GM12801 (cell line): ENCODE results near the gene IGSF5.

Experiments used
- TF ChIP-seq, protein P1 (sequence below): IDR thresholded peaks from one replicate; pipeline ENCODE4 v1.5.1; 2011; ENCODE audit warnings: control low read depth; ENCODE audit not compliant: insufficient read length; ENCODE audit errors: extremely low read depth

The IGSF5 gene

DNA sequence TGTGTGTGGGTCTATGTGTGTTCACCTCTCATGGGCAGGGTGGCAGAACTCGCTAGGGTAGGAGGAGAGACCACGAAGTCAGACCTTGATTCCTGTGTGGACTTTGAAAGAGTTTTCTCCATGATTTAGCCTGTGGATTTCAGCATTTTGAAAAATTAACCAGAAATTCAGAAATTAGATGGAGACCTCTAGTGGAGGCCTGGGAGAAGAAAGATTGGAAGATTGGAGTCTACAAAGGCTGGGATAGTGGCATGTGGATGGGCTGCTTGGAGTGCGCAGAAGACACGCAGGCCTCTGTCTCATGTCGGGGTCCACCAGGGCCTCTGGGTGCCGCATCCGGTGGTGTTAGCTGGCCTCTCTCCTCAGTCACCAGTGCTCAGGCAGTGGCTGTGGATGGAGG lies 18.9 kb upstream of the IGSF5 start:
- TF ChIP-seq, protein P1, sequence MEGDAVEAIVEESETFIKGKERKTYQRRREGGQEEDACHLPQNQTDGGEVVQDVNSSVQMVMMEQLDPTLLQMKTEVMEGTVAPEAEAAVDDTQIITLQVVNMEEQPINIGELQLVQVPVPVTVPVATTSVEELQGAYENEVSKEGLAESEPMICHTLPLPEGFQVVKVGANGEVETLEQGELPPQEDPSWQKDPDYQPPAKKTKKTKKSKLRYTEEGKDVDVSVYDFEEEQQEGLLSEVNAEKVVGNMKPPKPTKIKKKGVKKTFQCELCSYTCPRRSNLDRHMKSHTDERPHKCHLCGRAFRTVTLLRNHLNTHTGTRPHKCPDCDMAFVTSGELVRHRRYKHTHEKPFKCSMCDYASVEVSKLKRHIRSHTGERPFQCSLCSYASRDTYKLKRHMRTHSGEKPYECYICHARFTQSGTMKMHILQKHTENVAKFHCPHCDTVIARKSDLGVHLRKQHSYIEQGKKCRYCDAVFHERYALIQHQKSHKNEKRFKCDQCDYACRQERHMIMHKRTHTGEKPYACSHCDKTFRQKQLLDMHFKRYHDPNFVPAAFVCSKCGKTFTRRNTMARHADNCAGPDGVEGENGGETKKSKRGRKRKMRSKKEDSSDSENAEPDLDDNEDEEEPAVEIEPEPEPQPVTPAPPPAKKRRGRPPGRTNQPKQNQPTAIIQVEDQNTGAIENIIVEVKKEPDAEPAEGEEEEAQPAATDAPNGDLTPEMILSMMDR, result no peak

DNA sequence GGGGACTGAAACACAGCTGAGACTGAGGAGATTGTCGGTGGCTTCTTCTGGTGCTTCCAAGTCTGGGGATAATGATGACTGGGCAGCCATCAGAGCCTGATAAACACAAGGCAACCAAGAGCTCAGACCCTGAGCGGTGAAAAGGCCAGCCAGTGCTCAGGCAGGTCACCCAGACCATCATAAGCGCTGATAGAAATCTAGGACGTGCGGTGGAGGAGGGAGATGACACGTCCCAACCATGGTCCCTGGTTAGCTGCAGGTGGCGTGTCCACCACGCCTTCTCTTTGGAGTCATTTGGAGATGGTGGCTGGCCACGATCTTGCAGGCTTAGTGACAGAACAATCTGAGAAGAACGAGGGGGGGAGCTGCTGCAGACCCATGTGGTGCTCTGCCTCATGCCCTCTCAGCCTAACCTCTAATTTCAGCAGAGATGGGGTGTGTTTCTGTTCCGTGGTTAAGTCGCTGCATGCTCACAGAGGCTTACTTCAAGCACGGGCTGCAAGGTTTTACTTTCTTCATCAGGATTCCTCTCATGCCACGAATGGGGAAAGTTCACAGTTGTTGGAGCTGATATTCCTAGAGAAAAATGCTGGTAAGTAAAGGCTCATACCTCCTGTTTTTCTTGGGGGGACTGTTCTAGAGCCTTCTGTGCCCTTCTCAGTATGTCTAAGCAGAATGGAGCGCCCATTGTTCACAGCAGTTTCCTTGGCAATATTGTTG lies 17.4 kb upstream of the IGSF5 start:
- TF ChIP-seq, protein P1, result no peak

DNA sequence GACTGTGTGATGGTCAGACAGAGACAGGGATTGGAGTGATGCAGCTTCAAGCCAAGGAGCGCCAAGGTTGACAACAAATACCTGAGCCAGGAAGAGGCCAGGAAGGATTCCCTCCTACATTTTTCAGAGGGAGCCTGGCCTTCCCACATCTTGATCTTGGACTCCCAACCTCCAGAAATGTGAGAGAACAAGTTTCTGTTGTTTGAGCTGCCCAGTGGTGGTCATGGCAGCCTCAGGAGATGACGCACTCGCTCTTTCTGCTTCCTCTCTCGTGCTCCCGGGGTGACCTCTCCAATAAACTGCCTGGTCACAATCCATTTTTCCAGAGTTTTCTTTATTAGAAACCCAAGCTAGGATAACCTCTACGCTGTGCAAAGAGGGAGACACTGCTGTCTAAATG lies 16.6 kb upstream of the IGSF5 start:
- TF ChIP-seq, protein P1, result no peak

DNA sequence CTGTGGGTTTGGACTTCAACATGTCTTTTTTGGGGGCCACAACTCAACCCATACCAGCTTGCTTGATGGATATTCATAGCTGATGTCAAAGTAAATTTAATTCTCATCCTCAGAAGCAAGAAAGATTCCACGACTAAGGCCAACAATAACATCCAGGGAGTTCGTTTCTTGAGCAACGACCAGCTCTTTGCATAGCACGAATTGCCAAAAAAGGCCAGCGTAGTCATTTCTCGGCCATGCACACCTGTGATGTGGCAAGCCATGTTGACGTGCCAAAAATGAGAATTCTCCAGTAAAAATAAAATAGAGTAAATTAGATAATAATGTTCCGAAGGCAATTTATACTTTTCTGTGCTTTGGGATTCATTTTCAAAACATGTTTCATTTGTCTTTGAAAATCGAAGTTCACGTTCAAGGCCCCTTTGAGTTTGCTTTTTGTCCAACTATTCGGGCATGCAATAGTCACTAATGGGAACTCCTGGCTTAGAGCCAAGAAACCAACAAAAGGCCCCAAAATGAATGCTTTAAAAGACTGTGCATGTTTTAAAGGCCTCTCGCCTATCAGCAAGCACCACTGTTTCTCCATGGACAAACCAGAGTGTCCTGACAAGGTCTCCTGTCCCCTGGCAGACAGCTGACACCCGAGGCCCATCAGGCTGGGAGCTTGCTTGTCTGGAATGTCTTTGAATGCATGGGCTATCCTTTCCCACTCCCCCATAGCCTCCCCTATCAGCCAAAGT lies 14.4 kb upstream of the IGSF5 start:
- TF ChIP-seq, protein P1, result no peak

DNA sequence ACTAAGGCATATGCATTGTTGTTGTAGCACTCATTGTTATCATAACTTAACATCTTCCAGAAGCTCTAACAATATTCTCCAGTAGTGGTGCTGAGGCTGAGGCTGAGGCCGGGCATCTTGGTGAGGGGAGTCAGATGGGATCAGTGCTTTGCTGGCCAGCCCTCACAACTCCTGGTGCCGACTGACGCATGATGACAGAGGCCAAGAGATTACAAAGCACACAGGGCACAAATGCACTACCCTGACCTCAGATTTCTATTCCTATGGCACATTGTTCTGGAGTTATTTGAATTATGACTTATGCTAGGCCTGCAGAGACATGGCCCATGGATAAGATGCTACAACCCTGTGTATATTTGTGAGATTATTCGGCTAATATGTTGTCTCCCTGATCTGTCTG lies 8.3 kb upstream of the IGSF5 start:
- TF ChIP-seq, protein P1, result no peak

DNA sequence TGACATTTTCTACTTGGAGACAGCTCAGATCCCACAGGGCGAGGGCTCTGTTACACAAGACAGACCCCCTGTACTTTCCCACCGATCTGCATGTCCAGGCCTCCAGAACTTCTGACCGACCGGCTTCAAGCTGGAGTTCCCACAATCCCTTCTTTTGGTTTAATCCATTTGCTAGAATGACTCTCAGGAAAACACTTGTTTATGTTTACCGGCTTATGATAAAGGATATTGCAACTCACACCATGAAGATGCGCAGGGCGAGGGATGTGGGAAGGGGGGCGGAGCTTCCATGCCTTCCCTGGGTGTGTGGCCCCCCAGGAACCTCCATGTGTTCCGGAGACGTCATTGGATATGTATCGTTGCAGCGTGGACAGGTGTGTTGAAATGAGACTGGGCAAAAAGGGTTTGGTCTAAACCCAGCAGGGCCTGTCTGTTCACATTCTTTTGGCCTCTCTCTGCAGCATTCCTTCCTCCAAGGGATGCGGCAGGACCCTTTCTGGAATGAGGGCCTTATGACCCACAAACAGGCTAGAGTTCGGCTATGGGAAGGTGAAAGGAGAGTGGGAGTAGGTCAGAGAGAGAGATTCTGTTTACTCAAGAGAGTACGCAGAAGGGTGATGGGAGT lies 7.5 kb upstream of the IGSF5 start:
- TF ChIP-seq, protein P1, result no peak

DNA sequence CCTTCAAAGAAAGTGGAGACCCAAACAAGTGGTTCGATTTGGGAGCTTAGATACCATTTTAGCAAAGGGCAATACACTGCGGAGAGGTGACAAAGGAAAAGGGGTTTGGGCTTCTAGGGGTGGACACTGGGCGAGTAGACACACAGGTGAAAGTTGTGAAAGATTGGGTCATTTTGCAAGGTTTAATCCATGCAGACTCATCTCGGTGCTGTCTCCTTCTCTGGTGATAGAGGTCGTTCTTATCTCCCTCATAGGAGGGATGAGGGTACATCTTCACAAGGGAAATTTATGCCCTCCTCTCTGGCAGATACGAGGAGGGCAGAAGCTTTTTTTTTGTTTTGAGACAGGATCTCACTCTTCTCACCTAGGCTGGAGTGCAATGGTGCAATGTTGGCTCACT lies 6.4 kb upstream of the IGSF5 start:
- TF ChIP-seq, protein P1, result no peak
